ENCODE data around the gene TNFRSF8. TPM values are rescaled to one million over a fixed set of nuclear protein-coding genes. Genes with fewer than 3 reads are reported as not detected.

The TNFRSF8 gene
- total and polyA plus RNA-seq, 5 experiments from 2014 or later, result not detected

- DNase-seq, result no peak
- peaks cover 36 to 86% (median 83%) of the 10 kb centered on the region in 4 donors for H3K4me1 Mint-ChIP-seq
- no peaks in the 10 kb centered on the region for H3K9me3 Mint-ChIP-seq
- peak overlapping the region in 5 of 10 donors; percentile 24 to 52 (median 48) for H3K4me3 Mint-ChIP-seq
- no peak for ATAC-seq
- peaks cover 0 to 4% (median 3%) of the 10 kb centered on the region in 3 donors for H3K36me3 Mint-ChIP-seq
- peak overlapping the region; percentile 86 to 99 (median 96) for H3K27ac Mint-ChIP-seq
- POLR2A ChIA-PET, result interaction anchor here (1.2 to 9.7 kb wide), 3 partner anchors 9 to 31 kb away, joined by 3 to 119 read pairs (median 5); no protein-coding TSS in a partner anchor
- peaks cover 0 to 2% (median 0%) of the 10 kb centered on the region in 5 donors for H3K27me3 Mint-ChIP-seq
Measured at GRCh38 chr1:12171206-12172041, 108.3 kb downstream of the TNFRSF8 start.

GRCh38 chr1:12172042-12172851, 109.1 kb downstream of the TNFRSF8 start:
- DNase-seq, result peak in 1 of 10 donors; percentile 22
- H3K36me3 Mint-ChIP-seq, result peaks cover 0 to 4% (median 3%) of the 10 kb centered on the region in 3 donors
- H3K4me3 Mint-ChIP-seq, result peak overlapping the region in 8 of 10 donors; percentile 15 to 76 (median 54)

GRCh38 chr1:12173041-12173509, 110.0 kb downstream of the TNFRSF8 start:
- ATAC-seq, result no peak
- peaks cover 0 to 2% (median 0%) of the 10 kb centered on the region in 5 donors for H3K27me3 Mint-ChIP-seq
- peak overlapping the region; percentile 92 to 99 (median 96) for H3K27ac Mint-ChIP-seq
- peak overlapping the region in 9 of 10 donors; percentile 9 to 84 (median 68) for H3K4me3 Mint-ChIP-seq
- peak in 1 of 10 donors; percentile 37 for DNase-seq
- H3K4me1 Mint-ChIP-seq, result peaks cover 39 to 92% (median 87%) of the 10 kb centered on the region in 4 donors
- peaks cover 0 to 4% (median 3%) of the 10 kb centered on the region in 3 donors for H3K36me3 Mint-ChIP-seq
- POLR2A ChIA-PET, result interaction anchor here (1.0 to 9.7 kb wide), 2 partner anchors 13 to 24 kb away, joined by 3 to 119 read pairs; no protein-coding TSS in a partner anchor
- no peaks in the 10 kb centered on the region for H3K9me3 Mint-ChIP-seq

More at GRCh38 chr1:12172042-12172851, 109.1 kb downstream of the TNFRSF8 start:
- peaks cover 36 to 91% (median 86%) of the 10 kb centered on the region in 4 donors for H3K4me1 Mint-ChIP-seq
- H3K27me3 Mint-ChIP-seq, result peaks cover 0 to 2% (median 0%) of the 10 kb centered on the region in 5 donors
- no peaks in the 10 kb centered on the region for H3K9me3 Mint-ChIP-seq
- peak overlapping the region; percentile 92 to 99 (median 96) for H3K27ac Mint-ChIP-seq
- no peak for ATAC-seq
- POLR2A ChIA-PET, result interaction anchor here (1.2 to 9.7 kb wide), 2 partner anchors 10 to 23 kb away, joined by 5 to 119 read pairs; no protein-coding TSS in a partner anchor

- Mint-ChIP-seq H3K9me3 (no peaks in the 10 kb centered on the region), H3K36me3 (peaks cover 0 to 4% (median 3%) of the 10 kb centered on the region in 3 donors), H3K4me3 (peak overlapping the region; percentile 53 to 84 (median 73)), H3K4me1 (peaks cover 41 to 92% (median 87%) of the 10 kb centered on the region in 4 donors), H3K27me3 (peaks cover 0 to 2% (median 0%) of the 10 kb centered on the region in 5 donors), H3K27ac (peak overlapping the region; percentile 92 to 99 (median 96))
- POLR2A ChIA-PET, result interaction anchor here (0.6 to 9.7 kb wide), 4 partner anchors 9 to 24 kb away, joined by 3 to 119 read pairs (median 4); no protein-coding TSS in a partner anchor
- DNase-seq (peak; percentile 65 to 98 (median 94)), ATAC-seq (peak; percentile 52 to 68)
Measured at GRCh38 chr1:12173631-12174121, 110.6 kb downstream of the TNFRSF8 start.

GRCh38 chr1:12174924-12175810, 112.1 kb downstream of the TNFRSF8 start:
- Mint-ChIP-seq H3K27me3 (peaks cover 0 to 2% (median 0%) of the 10 kb centered on the region in 5 donors), H3K4me1 (peaks cover 40 to 92% (median 85%) of the 10 kb centered on the region in 4 donors), H3K4me3 (peak overlapping the region; percentile 7 to 84 (median 66)), H3K9me3 (no peaks in the 10 kb centered on the region), H3K36me3 (peaks cover 0 to 4% (median 3%) of the 10 kb centered on the region in 3 donors), H3K27ac (peak overlapping the region; percentile 88 to 99 (median 96))
- DNase-seq (no peak), ATAC-seq (no peak)
- POLR2A ChIA-PET, result interaction anchor here (0.8 to 9.7 kb wide), 5 partner anchors 10 to 44 kb away, joined by 3 to 119 read pairs (median 5); no protein-coding TSS in a partner anchor

GRCh38 chr1:12176298-12177118, 113.4 kb downstream of the TNFRSF8 start:
- POLR2A ChIA-PET, result interaction anchor here (0.7 to 9.7 kb wide), 11 partner anchors 8 to 45 kb away, joined by 3 to 119 read pairs (median 5); no protein-coding TSS in a partner anchor
- H3K27me3 Mint-ChIP-seq, result peaks cover 0 to 2% (median 0%) of the 10 kb centered on the region in 5 donors
- H3K36me3 Mint-ChIP-seq, result no peaks in the 10 kb centered on the region

GRCh38 chr1:12177156-12177998, 114.3 kb downstream of the TNFRSF8 start:
- Mint-ChIP-seq H3K27me3 (peaks cover 0 to 2% (median 0%) of the 10 kb centered on the region in 5 donors), H3K4me1 (peaks cover 45 to 95% (median 81%) of the 10 kb centered on the region in 4 donors), H3K9me3 (no peaks in the 10 kb centered on the region), H3K27ac (peak overlapping the region; percentile 95 to 100 (median 98)), H3K4me3 (peak overlapping the region; percentile 77 to 95 (median 84)), H3K36me3 (no peaks in the 10 kb centered on the region)
- ATAC-seq (no peak), DNase-seq (no peak)
- POLR2A ChIA-PET, result interaction anchor here (0.7 to 9.7 kb wide), 18 partner anchors 8 to 53 kb away, joined by 3 to 119 read pairs (median 6); no protein-coding TSS in a partner anchor

More at GRCh38 chr1:12176298-12177118, 113.4 kb downstream of the TNFRSF8 start:
- DNase-seq (no peak), ATAC-seq (no peak)
- peak overlapping the region; percentile 26 to 82 (median 70) for H3K4me3 Mint-ChIP-seq
- H3K4me1 Mint-ChIP-seq, result peaks cover 38 to 96% (median 81%) of the 10 kb centered on the region in 4 donors
- peak overlapping the region; percentile 79 to 99 (median 92) for H3K27ac Mint-ChIP-seq
- no peaks in the 10 kb centered on the region for H3K9me3 Mint-ChIP-seq

GRCh38 chr1:12177999-12178441, 114.9 kb downstream of the TNFRSF8 start:
- DNase-seq, result peak; percentile 81 to 95 (median 86)
- H3K27me3 Mint-ChIP-seq, result peaks cover 0 to 2% (median 0%) of the 10 kb centered on the region in 5 donors
- POLR2A ChIA-PET, result interaction anchor here (0.6 to 9.7 kb wide), 19 partner anchors 9 to 135 kb away, joined by 3 to 119 read pairs (median 5); no protein-coding TSS in a partner anchor
- peak overlapping the region; percentile 77 to 95 (median 84) for H3K4me3 Mint-ChIP-seq
- no peaks in the 10 kb centered on the region for H3K36me3 Mint-ChIP-seq
- H3K9me3 Mint-ChIP-seq, result no peaks in the 10 kb centered on the region
- peak overlapping the region; percentile 95 to 100 (median 98) for H3K27ac Mint-ChIP-seq
- peak; percentile 63 to 71 for ATAC-seq
- H3K4me1 Mint-ChIP-seq, result peaks cover 47 to 95% (median 79%) of the 10 kb centered on the region in 4 donors

GRCh38 chr1:12178511-12178910, 115.4 kb downstream of the TNFRSF8 start:
- Mint-ChIP-seq H3K4me1 (peaks cover 46 to 92% (median 75%) of the 10 kb centered on the region in 4 donors), H3K9me3 (no peaks in the 10 kb centered on the region), H3K4me3 (peak overlapping the region; percentile 77 to 95 (median 84)), H3K27ac (peak overlapping the region; percentile 95 to 100 (median 98)), H3K27me3 (peaks cover 0 to 2% (median 0%) of the 10 kb centered on the region in 5 donors), H3K36me3 (no peaks in the 10 kb centered on the region)
- ATAC-seq, result peak in 1 of 2 donors; percentile 6
- DNase-seq, result peak in 4 of 10 donors; percentile 19 to 69 (median 37)
- POLR2A ChIA-PET, result interaction anchor here (0.6 to 9.7 kb wide), 18 partner anchors 10 to 436 kb away, joined by 3 to 119 read pairs (median 4); no protein-coding TSS in a partner anchor

All from naive thymus-derived CD8-positive, alpha-beta T cell (primary cell).